Colonic mucosa (tissue), 4 donors: ENCODE results near the gene UBA5. TPM values are rescaled to one million over a fixed set of nuclear protein-coding genes. Genes with fewer than 3 reads are reported as not detected.
"Not testable (repeated sequence)": the region's sequence is repeated elsewhere in the genome, so short reads cannot be mapped to it uniquely, and the experiment has no call there.

Source experiments
- DNase-seq: peaks from one replicate; pipeline ENCODE4 v3.0.0-alpha.2; 2020
- H3K27ac ChIP-seq: fragments of 200-600 bp; one replicate; pipeline ENCODE4 v1.8.0; 2021
- H3K27me3 ChIP-seq: fragments of 200-600 bp; one replicate; pipeline ENCODE4 v1.8.0; 2021
- H3K36me3 ChIP-seq: fragments of 200-600 bp; one replicate; pipeline ENCODE4 v1.8.0; 2021
- H3K4me1 ChIP-seq: fragments of 200-600 bp; one replicate; pipeline ENCODE4 v1.8.0; 2021; ENCODE audit warnings: mild to moderate bottlenecking
- H3K4me3 ChIP-seq: fragments of 200-600 bp; one replicate; pipeline ENCODE4 v1.8.0; 2021
- H3K9ac ChIP-seq, 2 donors: one replicate each; pipeline ENCODE4 v1.7.0; 2013; ENCODE audit warnings: control low read depth in 2 of 2, low read depth in 2 of 2, low read length in 2 of 2
- H3K9me3 ChIP-seq: fragments of 200-600 bp; one replicate; pipeline ENCODE4 v1.8.0; 2021
- intact Hi-C: fragments of 100-400 bp; cut with DNase I; formaldehyde crosslinking; loops from one replicate; pipeline ENCODE4 v1.14.1; 2022
- total RNA-seq, 2 donors: library from RNA; stranded (reverse); fragmentation: NEBNext Ultra II Directional in 1 of 2; extraction: Animal tissue kit (Norgen Biotek cat#: 25700) in 1 of 2; gene quantifications; one replicate each; pipeline ENCODE4 v1.2.1, GENCODE V29; 2021
- TF ChIP-seq, protein P1 (sequence below): fragments of 200-600 bp; IDR thresholded peaks from one replicate; pipeline ENCODE4 v1.8.0; 2022; ENCODE audit warnings: antibody characterized with exemption, mild to moderate bottlenecking
- donor health status: healthy.
- donor health status: DM: no; HTN: no; CAD: no.
- donor health status: DM: no; HTN: no; CAD: no.

The UBA5 gene
- total RNA-seq, 2 donors from 2014 or later: 32.2 to 32.5 TPM

DNA sequence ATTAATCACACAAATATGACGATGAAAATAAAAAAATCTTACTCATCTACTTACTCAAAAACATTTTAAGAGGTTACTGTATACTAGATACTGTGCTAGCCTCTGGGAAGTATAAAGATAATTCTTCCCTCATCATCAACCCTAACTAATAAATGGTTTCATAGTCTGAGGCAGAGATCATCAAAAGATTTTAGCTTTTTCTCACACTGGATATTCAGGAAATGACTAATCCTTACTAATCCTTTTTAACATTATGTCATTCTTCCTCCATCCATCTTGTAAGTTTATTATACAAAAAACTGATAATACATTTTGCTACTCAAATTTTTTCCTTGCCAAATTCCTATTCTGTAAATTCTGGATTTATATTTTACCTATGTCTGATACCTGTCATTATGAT lies 30.2 kb upstream of the UBA5 start:
- no peaks in the 10 kb centered on the region for H3K27me3 ChIP-seq
- H3K9ac ChIP-seq: no peak overlapping the region
- H3K36me3 ChIP-seq: no peaks in the 10 kb centered on the region
- DNase-seq: no peak
- TF ChIP-seq, protein P1, sequence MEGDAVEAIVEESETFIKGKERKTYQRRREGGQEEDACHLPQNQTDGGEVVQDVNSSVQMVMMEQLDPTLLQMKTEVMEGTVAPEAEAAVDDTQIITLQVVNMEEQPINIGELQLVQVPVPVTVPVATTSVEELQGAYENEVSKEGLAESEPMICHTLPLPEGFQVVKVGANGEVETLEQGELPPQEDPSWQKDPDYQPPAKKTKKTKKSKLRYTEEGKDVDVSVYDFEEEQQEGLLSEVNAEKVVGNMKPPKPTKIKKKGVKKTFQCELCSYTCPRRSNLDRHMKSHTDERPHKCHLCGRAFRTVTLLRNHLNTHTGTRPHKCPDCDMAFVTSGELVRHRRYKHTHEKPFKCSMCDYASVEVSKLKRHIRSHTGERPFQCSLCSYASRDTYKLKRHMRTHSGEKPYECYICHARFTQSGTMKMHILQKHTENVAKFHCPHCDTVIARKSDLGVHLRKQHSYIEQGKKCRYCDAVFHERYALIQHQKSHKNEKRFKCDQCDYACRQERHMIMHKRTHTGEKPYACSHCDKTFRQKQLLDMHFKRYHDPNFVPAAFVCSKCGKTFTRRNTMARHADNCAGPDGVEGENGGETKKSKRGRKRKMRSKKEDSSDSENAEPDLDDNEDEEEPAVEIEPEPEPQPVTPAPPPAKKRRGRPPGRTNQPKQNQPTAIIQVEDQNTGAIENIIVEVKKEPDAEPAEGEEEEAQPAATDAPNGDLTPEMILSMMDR: no peak
- intact Hi-C loops: no loop called here
- no peaks in the 10 kb centered on the region for H3K4me1 ChIP-seq
- H3K9me3 ChIP-seq: no peaks in the 10 kb centered on the region
- H3K27ac ChIP-seq: no peak overlapping the region
- no peak overlapping the region for H3K4me3 ChIP-seq

DNA sequence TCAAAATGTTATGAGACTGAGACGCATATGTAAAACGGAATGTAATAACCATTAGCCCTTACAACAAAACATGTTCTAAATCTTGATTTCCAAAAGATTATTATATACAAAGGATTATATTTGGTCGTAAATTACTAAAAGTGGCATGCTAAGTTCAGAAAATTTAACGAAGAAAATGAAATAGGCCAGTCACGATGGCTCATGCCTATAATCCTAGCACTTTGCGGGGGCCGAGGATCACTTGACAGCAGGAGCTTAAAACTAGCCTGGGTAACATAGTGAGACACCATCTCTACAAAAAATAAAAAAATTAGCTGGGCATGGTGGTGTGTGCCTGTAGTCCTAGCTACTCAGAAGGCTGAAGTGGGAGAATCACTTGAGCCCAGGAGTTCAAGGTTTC lies 29.5 kb upstream of the UBA5 start:
- no peaks in the 10 kb centered on the region for H3K27me3 ChIP-seq
- intact Hi-C loops: no loop called here
- H3K9me3 ChIP-seq: no peaks in the 10 kb centered on the region
- H3K4me3 ChIP-seq: no peak overlapping the region
- H3K9ac ChIP-seq: no peak overlapping the region
- H3K36me3 ChIP-seq: no peaks in the 10 kb centered on the region
- DNase-seq: no peak
- no peak overlapping the region for H3K27ac ChIP-seq
- no peaks in the 10 kb centered on the region for H3K4me1 ChIP-seq
- TF ChIP-seq, protein P1: no peak

DNA sequence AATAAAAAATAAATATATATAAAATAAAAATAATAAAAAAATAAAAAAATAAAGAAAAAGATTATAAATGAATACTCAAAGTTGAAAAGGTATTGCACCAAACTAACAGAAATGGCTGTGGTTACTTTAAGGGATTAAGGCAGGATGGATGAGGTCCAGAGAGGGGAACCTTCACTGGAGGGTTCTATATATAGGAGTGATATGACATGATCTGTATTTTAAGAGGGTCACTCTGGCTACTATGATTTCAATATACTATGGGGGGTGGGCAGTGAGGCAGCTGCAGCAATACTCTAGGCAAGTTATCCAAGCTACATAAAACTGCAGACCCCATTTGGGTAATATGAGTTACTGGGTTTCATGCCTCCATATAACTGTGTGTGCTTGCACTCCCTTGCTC lies 25.1 kb upstream of the UBA5 start:
- no peaks in the 10 kb centered on the region for H3K4me1 ChIP-seq
- intact Hi-C loops: no loop called here
- no peak for DNase-seq
- H3K36me3 ChIP-seq: no peaks in the 10 kb centered on the region
- H3K27me3 ChIP-seq: no peaks in the 10 kb centered on the region
- no peak overlapping the region for H3K27ac ChIP-seq
- H3K9me3 ChIP-seq: no peaks in the 10 kb centered on the region
- H3K9ac ChIP-seq: no peak overlapping the region
- TF ChIP-seq, protein P1: no peak
- no peak overlapping the region for H3K4me3 ChIP-seq

DNA sequence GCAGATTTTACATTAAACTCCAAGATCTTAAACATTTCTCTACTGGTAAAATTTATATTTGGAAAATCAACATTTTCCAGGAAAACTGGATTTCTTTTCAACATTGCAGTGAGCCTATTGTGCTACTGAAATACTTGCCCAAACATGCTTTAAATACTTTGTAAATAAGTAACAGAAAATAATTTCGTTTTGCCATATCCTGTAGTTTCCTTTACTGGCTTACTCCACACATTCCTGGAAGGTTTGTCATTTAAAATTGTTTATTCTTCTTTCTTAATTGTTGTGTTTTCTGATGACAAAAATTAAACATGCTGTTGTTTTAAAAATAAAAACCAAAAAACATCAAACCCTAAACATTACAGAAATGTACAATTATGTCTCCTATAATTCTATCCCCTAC lies 22.5 kb upstream of the UBA5 start:
- Histone ChIP-seq H3K27ac (no peak overlapping the region), H3K4me3 (no peak overlapping the region), H3K4me1 (no peaks in the 10 kb centered on the region), H3K27me3 (no peaks in the 10 kb centered on the region), H3K36me3 (no peaks in the 10 kb centered on the region), H3K9ac (no peak overlapping the region), H3K9me3 (no peaks in the 10 kb centered on the region)
- DNase-seq: no peak
- TF ChIP-seq, protein P1: no peak
- intact Hi-C loops: no loop called here

DNA sequence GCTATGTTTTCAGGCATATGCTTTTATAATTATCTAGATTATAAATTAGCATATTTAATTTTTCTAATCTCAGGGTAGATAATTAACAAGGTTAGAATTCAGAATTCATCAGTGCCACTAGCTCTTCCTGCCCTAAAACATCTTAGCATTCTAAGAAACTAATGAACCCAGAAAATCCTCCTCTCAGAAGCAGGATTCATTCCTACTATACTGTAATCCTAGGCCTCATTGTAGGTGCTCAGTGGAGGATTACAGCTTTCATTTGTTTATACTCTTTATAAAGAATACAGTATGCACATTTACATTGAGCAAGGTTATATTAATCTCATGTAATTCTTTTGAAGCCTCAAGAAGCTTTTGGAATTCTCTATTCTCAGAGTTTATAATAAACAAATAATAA lies 21.4 kb upstream of the UBA5 start:
- Histone ChIP-seq H3K9ac (no peak overlapping the region), H3K36me3 (no peaks in the 10 kb centered on the region), H3K27ac (no peak overlapping the region), H3K27me3 (no peaks in the 10 kb centered on the region), H3K9me3 (no peaks in the 10 kb centered on the region), H3K4me3 (no peak overlapping the region), H3K4me1 (no peaks in the 10 kb centered on the region)
- intact Hi-C loops: loop anchor here (2.0 kb wide), 1 partner anchor 102 kb away; no protein-coding TSS in a partner anchor
- no peak for DNase-seq
- TF ChIP-seq, protein P1: no peak

DNA sequence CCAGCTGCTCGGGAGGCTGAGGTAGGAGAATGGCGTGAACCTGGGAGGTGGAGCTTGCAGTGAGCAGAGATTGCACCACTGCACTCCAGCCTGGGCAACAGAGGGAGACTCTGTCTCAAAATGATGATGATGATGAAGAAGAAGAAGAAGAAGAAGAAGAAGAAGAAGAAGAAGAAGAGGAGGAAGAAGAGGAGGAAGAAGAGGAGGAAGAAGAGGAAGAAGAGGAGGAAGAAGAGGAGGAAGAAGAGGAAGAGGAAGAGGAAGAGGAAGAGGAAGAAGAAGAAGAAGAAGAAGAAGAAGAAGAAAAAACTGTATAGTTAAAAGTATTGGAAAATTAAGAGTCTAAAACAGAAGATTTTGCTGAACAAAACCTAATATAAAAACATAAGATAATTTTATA lies 18.7 kb upstream of the UBA5 start:
- not testable (repeated sequence) for DNase-seq, H3K4me3 ChIP-seq, H3K9ac ChIP-seq, H3K4me1 ChIP-seq, H3K27me3 ChIP-seq, H3K36me3 ChIP-seq, H3K9me3 ChIP-seq, H3K27ac ChIP-seq
- intact Hi-C loops: loop anchor here (10.0 kb wide), 1 partner anchor 287 kb away; no protein-coding TSS in a partner anchor
